GM18517 (cell line): Measurements from ENCODE around the gene JAM3.

Experiments
- ATAC-seq: cut with Tn5 transposase; IDR thresholded peaks from one replicate; pipeline ENCODE4 v1.9.1; 2021; ENCODE audit warnings: mild to moderate bottlenecking, moderate library complexity; ENCODE audit not compliant: unreplicated experiment

The JAM3 gene

GRCh38 chr11:134068829-134069425 lies at the start of gene JAM3:
Gene JAM3, plus strand, starts transcription at chr11:134069072. Its CDS starts 12 bp downstream, at chr11:134069084.
- ATAC-seq = peak; percentile 56

- ATAC-seq = no peak
Measured at GRCh38 chr11:134019500-134019899, 49.4 kb upstream of the JAM3 start.

GRCh38 chr11:134020598-134020997 lies 48.3 kb upstream of the JAM3 start:
- ATAC-seq = no peak

- no peak for ATAC-seq
Measured at GRCh38 chr11:134021326-134021725, 47.5 kb upstream of the JAM3 start.

- ATAC-seq = no peak
Measured at GRCh38 chr11:134022748-134023147, 46.1 kb upstream of the JAM3 start.

GRCh38 chr11:134024420-134025081 lies 44.3 kb upstream of the JAM3 start:
- ATAC-seq = no peak

GRCh38 chr11:134025082-134025429 lies 43.8 kb upstream of the JAM3 start:
- no peak for ATAC-seq

GRCh38 chr11:134026655-134027343 lies 42.1 kb upstream of the JAM3 start:
- ATAC-seq = no peak

- ATAC-seq = no peak
Measured at GRCh38 chr11:134027671-134028070, 41.2 kb upstream of the JAM3 start.

GRCh38 chr11:134028368-134028920 lies 40.4 kb upstream of the JAM3 start:
- no peak for ATAC-seq

- ATAC-seq = no peak
Measured at GRCh38 chr11:134030853-134031252, 38.0 kb upstream of the JAM3 start.

GRCh38 chr11:134032043-134032442 lies 36.8 kb upstream of the JAM3 start:
- no peak for ATAC-seq

GRCh38 chr11:134032501-134033091 lies 36.3 kb upstream of the JAM3 start:
- ATAC-seq = no peak

GRCh38 chr11:134033276-134033675 lies 35.6 kb upstream of the JAM3 start:
- no peak for ATAC-seq

- no peak for ATAC-seq
Measured at GRCh38 chr11:134033696-134034491, 35.0 kb upstream of the JAM3 start.

GRCh38 chr11:134034496-134035381 lies 34.1 kb upstream of the JAM3 start:
- ATAC-seq = no peak

GRCh38 chr11:134036492-134037045 lies 32.3 kb upstream of the JAM3 start:
- no peak for ATAC-seq

GRCh38 chr11:134037046-134037908 lies 31.6 kb upstream of the JAM3 start:
- peak; percentile 88 for ATAC-seq
